Loucy (cell line): ENCODE data around the gene PARP3.

ENCODE experiments used
- CTCF ChIP-seq: fragments of 200-600 bp; sonication (generic); conservative IDR thresholded peaks from 2 replicates; pipeline ENCODE4 v1.5.1; 2014; ENCODE audit warnings: mild to moderate bottlenecking, antibody characterized with exemption, low read length
- EZH2phosphoT487 ChIP-seq: fragments of 200-600 bp; IDR thresholded peaks from 2 replicates; pipeline ENCODE4 v1.6.1; 2018; ENCODE audit warnings: antibody characterized with exemption, mild to moderate bottlenecking, moderate library complexity, borderline replicate concordance

DNA sequence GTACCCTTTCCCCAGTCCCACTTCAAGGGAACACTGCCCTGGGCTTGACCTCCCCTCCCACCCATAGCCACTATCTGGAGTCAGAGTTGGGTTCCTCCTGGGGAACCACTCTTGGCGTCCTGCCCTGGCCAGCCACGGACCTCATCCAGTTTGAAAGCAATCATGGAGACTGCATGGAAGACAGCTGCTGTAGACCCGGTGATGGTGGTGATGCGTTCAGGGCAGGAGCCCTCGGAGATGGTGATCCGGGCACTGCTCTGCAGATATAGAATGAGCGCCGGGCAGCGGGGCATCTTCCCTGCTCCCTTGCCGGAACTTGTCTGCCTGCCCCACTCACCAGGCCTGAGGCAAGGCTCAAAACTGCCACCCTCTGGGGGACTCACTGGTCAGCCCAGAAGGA is 18.2 kb downstream of the PARP3 start:
- TF ChIP-seq CTCF = no peak
- TF ChIP-seq EZH2phosphoT487 = no peak
